SH-SY5Y (cell line): ENCODE data around the gene SIK3.

Experiments used
- GATA2 ChIP-seq: IDR thresholded peaks from 2 replicates; pipeline ENCODE4 v1.6.1; 2011; ENCODE audit warnings: mild to moderate bottlenecking, low read depth, low read length
- GATA3 ChIP-seq: IDR thresholded peaks from 2 replicates; pipeline ENCODE4 v1.6.1; 2011; ENCODE audit warnings: low read depth, mild to moderate bottlenecking, low read length, moderate library complexity

The SIK3 gene

GRCh38 chr11:117044287-117045035 lies 53.8 kb downstream of the SIK3 start:
- TF ChIP-seq GATA2 (no peak), GATA3 (no peak)

- TF ChIP-seq GATA2 (no peak), GATA3 (no peak)
Measured at GRCh38 chr11:117042689-117043088, 55.5 kb downstream of the SIK3 start.

- TF ChIP-seq GATA3, result no peak
- TF ChIP-seq GATA2, result no peak
Measured at GRCh38 chr11:117039900-117040299, 58.3 kb downstream of the SIK3 start.

- TF ChIP-seq GATA3 (no peak), GATA2 (no peak)
Measured at GRCh38 chr11:117039270-117039669, 59.0 kb downstream of the SIK3 start.

GRCh38 chr11:117037975-117038350 lies 60.3 kb downstream of the SIK3 start:
- TF ChIP-seq GATA3 (no peak), GATA2 (no peak)

- no peak for TF ChIP-seq GATA2
- no peak for TF ChIP-seq GATA3
Measured at GRCh38 chr11:117037279-117037974, 60.8 kb downstream of the SIK3 start.

- TF ChIP-seq GATA2, result no peak
- TF ChIP-seq GATA3, result no peak
Measured at GRCh38 chr11:117034901-117035300, 63.3 kb downstream of the SIK3 start.

GRCh38 chr11:117026593-117027330 lies 71.5 kb downstream of the SIK3 start:
- TF ChIP-seq GATA2 (no peak), GATA3 (no peak)

- TF ChIP-seq GATA2 (no peak), GATA3 (no peak)
Measured at GRCh38 chr11:117023178-117023577, 75.0 kb downstream of the SIK3 start.

- TF ChIP-seq GATA2 (no peak), GATA3 (no peak)
Measured at GRCh38 chr11:117022526-117022925, 75.7 kb downstream of the SIK3 start.

- no peak for TF ChIP-seq GATA3
- no peak for TF ChIP-seq GATA2
Measured at GRCh38 chr11:117020869-117021564, 77.2 kb downstream of the SIK3 start.

- no peak for TF ChIP-seq GATA2
- TF ChIP-seq GATA3, result no peak
Measured at GRCh38 chr11:117020287-117020686, 77.9 kb downstream of the SIK3 start.

GRCh38 chr11:117019871-117020270 lies 78.4 kb downstream of the SIK3 start:
- no peak for TF ChIP-seq GATA2
- TF ChIP-seq GATA3, result no peak

GRCh38 chr11:117017456-117017855 lies 80.8 kb downstream of the SIK3 start:
- TF ChIP-seq GATA3 (no peak), GATA2 (no peak)
